GM18499 (cell line): ENCODE results near the gene HCN4.
"Not testable (repeated sequence)": the region's sequence is repeated elsewhere in the genome, so short reads cannot be mapped to it uniquely, and the experiment has no call there.

Source experiments
- ATAC-seq: cut with Tn5 transposase; IDR thresholded peaks from one replicate; pipeline ENCODE4 v1.9.1; 2021; ENCODE audit warnings: moderate number of reproducible peaks; ENCODE audit not compliant: insufficient read depth, unreplicated experiment

The HCN4 gene

DNA sequence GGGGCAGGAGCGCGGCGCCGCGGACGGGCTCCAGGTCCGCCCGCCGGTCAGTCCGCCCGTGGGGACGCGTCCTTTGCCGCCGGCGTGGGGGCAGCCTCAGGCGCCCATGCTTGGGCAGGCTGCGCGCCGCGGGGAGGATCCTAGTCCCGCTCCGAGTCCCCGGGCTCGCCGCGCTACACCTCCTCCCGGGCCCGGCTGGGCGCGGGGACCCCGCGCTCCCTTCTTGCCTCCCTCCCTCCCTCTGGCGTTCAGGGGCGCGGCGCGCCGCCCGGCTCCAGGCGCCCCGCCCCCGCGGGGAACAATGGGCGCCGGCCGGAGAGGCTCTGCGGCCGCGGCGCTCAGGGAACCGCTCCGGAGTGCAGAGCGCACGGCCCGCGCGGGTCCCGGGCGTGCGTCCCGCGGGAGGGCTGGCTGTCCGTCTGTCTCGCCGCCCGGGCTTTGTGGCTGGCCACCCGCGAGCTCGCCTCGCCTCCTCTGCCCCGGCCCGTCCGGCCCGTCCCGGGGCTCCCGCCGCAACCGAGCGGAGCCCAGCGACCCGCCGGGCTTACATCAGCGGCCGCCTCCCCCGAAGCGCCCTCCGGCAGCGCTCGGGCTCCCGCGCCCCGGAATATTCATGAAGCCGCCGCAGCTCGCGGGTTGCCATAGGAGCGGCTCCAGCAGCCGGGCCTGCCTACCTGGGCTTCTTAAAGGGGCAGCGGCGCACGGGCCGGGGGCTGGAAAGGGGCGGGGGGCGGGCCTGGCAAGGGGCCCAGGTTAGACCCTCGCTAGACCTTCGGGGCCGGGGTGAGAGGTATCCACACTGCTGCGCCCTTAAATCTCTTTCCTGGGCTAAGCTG lies at the start of gene HCN4:
Gene HCN4, minus strand, starts transcription at position 658 of the 836 bp plus-strand sequence. CDS start 688 bp downstream, outside the sequence.
- ATAC-seq, result no peak

- no peak for ATAC-seq
Measured at GRCh38 chr15:73414876-73415275, 46.1 kb upstream of the HCN4 start.

- ATAC-seq, result no peak
Measured at GRCh38 chr15:73403171-73403570, 34.4 kb upstream of the HCN4 start.

DNA sequence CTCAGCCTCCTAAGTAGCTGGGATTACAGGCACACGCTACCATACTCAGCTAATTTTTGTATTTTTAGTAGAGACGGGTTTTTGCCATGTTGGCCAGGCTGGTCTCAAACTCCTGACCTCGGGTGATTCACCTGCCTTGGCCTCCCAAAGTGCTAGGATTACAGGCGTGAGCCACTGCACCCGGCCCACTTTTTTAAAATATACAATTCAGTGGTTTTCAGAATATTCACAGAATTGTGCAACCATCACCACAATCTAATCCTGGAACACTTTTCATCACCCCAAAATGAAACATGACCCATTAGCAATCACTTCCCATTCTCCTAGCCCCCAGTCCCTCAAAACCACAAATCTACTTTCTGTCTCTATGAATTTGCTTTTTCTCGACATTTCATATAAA lies 31.5 kb upstream of the HCN4 start:
- ATAC-seq, result not testable (repeated sequence)

DNA sequence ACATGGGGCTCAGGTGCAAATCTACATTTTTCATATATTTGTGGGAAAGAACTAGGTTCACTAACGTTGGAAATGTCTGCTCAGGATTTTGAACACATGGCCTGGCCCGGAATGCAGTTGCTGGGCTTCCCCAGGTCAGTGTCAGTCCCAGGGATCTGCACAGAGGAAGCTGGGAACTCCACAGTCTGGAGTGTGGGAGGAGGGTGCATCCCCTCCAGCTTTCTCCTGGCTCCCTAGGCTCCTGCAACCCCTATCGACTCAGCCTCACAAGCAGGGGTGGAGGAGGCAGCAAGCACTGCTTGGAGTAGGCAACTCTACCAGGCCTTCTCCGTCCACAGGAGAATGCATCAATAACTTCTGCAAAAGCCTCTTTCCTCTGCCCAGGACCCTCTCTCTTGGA lies 30.1 kb upstream of the HCN4 start:
- no peak for ATAC-seq

DNA sequence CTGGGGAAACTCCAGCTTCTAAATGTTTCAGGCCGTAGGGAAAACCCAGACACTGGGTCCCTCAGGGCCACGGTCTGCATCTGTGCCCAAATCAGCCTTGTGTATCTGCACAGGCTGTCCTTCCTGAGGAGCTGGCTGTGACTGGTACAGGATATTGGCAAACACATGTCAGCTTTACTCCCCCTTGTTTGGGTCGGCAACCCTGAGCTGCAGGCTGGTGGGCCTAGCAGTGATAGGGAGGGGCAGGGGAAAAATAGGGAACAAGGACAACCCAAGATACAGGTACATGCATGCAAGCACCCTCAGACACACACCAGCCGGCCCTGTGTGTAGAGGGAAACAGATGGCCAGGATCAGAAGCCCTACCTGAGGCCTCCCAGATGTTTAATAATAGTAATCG lies 28.7 kb upstream of the HCN4 start:
- ATAC-seq, result no peak

DNA sequence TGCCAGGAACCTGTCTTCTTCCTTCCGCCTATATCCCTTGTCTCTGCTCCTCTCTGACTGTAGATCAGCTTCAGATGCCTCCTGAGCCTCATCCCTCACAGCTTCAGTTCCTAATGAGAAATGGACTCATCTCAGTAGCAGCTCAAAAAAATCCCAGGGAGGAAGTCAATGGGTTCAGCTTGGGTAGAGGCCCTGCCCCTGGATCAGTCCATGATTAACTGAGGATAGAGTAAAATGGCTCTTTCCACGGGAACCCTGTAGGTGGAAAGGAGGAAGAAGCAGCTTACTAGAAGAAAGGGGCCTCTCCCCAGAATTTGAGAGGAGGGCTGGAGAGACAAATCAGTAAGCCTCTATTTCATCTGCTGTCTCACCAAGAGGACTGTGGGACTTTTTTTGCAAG lies 26.9 kb upstream of the HCN4 start:
- ATAC-seq, result no peak

DNA sequence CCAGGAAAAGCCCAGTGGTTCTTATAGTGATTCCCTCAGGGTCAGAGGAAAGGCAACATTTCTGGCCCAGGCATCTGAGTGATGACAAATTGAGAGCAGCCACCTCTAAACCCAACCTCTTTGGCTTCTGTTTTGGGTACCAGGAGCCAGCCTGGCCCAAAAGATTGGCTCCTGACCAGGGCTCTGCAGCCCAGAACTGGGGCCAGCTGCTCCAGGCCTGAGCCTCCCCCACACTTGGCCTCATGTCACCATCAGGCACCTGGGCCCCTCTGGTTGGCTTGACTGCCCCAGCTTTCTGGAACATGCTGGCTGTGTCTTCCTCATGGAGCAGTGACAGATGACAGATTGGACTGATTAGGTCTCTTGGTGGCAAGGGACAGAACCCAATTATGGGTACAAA lies 26.0 kb upstream of the HCN4 start:
- ATAC-seq, result no peak

- no peak for ATAC-seq
Measured at GRCh38 chr15:73393336-73393735, 24.6 kb upstream of the HCN4 start.

DNA sequence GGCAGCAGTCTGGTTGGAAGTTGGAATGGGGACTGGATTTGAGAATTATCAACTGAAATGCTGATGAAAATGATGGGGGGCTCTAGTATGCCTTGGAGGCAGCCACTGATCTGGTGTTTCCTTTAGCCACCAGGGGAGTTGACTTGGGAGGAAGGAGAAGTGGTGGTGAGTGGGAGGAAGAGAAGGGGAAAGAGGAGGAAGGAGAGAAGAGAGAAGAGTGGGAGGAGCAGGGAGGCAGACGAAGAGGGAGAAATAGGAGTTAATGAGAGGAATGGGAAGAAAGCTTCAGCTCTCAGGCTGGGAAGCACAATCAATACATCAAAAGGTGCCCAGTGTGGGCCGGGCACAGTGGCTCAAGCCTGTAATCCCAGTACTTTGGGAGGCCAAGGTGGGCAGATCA lies 23.3 kb upstream of the HCN4 start:
- no peak for ATAC-seq

- ATAC-seq, result no peak
Measured at GRCh38 chr15:73391128-73391872, 22.5 kb upstream of the HCN4 start.

DNA sequence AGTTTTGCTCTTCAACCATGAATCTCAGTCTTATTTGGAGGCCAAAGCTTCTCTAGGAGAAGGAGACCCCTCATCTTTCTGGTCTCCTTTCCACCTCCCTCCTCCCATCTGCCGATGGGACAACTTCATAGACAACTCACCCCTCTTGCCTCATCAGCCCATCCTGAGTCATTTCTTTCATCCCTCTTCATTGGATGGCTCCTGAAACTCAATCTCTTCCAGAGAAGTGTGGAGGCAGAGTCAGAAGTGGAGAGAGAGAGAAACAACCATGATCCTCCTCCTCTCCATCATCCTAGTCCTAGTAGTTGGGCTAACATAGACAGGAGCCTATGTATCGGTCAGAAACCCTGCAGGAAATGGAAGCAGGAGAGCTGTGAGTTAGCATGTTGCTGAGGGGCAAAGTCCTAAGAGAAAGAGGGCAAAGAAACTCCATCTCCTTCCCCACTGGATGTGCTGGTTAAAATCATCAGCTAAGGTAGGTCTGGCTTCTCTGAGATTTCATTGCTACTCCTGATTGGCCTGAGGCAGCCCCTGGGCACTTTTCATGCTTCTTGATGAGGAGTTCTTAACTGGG lies 21.3 kb upstream of the HCN4 start:
- no peak for ATAC-seq

- ATAC-seq, result no peak
Measured at GRCh38 chr15:73389539-73389938, 20.8 kb upstream of the HCN4 start.

DNA sequence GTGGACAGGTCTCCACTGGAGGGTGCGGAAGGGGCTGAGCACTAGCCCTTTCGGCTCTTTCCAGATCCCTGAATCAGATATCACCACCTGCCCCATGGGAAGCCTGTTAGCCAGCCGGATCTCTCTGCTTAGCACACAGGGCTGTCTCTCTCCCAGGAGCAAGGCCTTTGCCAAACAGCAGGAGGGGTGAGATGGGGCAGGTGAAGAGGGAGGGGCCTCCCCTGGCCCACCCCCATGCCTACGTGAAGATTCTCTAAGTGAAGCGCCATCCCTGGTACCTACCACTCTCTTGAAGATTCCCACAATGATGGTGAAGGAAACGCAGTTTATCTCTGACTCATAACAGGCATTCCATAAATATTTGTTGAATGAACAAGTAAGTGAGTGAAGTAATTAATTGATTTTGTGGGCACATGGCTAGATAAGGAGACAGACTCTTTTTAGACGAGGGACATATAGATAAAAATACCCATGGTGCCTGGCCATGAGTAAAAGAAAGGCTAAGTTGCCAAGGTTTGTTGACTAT lies 19.6 kb upstream of the HCN4 start:
- ATAC-seq, result no peak

DNA sequence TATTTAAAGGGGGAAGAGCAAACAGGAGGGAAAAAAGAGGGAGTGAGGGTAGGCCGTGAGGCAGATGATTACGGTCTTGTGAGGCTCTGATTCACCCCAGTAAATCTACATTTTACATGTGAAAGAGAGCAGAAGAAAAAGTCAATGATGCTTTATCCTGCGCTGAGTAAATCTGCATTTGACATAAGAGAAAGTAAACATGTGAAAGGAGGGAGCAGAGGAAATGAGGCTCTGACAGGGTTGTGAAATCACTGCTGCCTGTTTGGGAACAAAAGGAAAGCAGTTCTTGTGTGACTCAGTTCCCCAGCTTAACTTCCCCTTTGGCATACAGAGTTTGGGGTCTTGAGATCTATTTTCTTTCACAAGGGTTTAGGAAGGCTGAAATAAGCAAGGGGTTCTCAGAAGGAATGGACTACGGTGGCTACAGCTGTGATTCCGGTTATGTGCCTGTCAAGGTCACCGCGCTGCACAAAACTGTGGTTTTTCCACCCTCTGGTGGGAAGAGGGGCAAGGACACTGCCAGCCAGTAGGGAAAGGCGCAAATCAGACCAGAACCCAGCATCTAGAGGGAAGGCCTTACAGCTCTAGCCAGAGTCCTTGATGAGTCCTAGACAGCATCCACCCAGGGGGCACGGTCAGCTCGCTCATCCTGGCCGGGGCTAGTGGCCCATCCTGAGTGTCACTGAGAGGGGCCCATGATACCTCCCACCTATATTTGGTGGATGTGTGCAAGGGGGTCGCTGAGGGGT lies 18.9 kb upstream of the HCN4 start:
- no peak for ATAC-seq

GRCh38 chr15:73386886-73387506 lies 18.2 kb upstream of the HCN4 start:
- no peak for ATAC-seq

- ATAC-seq, result no peak
Measured at GRCh38 chr15:73386238-73386637, 17.5 kb upstream of the HCN4 start.

- no peak for ATAC-seq
Measured at GRCh38 chr15:73385205-73385604, 16.4 kb upstream of the HCN4 start.

DNA sequence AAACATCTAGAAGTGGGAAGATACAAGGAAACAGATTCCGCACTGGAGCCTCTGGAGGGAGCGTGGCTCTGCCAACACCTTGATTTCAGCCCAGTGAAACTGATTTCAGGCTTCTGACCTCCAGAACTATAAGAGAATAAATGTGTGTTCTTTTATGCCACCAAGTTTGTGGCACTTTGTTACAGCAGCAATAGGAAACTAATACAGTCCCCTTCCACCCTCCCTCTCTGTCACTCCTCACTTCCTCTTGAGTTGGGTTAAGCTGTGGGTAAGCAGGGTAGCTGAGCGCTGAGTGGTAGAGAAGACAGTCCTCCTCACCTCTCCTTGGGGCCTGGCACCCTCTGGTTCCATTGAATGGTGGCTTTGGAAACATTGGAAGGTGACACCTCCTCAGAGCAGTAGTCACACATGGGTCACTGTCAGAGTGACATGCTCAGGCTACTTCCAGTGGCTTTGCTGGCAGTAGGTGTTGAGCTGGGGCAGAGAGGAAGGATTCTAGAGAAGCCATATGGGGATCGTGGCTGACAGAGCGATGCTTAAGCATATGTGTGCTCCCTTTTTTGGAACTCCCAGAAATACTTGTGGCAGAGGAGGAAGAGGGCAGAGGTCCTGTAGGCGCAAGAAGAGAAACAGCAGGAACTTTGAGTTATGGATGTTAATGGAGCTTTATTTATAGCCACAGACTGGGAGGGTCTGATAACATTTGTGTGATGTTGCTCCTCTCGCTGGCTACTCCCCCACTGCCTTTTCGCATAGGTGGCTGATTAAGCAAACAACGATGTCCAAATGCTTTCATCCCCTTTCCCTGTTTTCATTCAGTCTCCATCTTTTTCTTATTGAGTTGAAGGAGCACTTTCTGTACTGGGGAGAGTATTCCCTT lies 14.8 kb upstream of the HCN4 start:
- no peak for ATAC-seq
